ENCODE measurements around the gene CARNS1.

Gene CARNS1

GRCh38 chr11:67415501-67416304 is at the start of gene CARNS1:
Gene CARNS1, plus strand, starts transcription at chr11:67415678. Its CDS starts 522 bp downstream, at chr11:67416200.
- no peak for DNase-seq (ENCODE audit: low read depth)

GRCh38 chr11:67365736-67366444 is 49.6 kb upstream of the CARNS1 start:
- DNase-seq (ENCODE audit: low read depth) = no peak

- no peak for DNase-seq (ENCODE audit: low read depth)
Measured at GRCh38 chr11:67366546-67366945, 48.9 kb upstream of the CARNS1 start.

GRCh38 chr11:67366961-67367760 is 48.3 kb upstream of the CARNS1 start:
- no peak for DNase-seq (ENCODE audit: low read depth)

- DNase-seq (ENCODE audit: low read depth) = no peak
Measured at GRCh38 chr11:67367761-67368227, 47.7 kb upstream of the CARNS1 start.

GRCh38 chr11:67368621-67369020 is 46.9 kb upstream of the CARNS1 start:
- no peak for DNase-seq (ENCODE audit: low read depth)

GRCh38 chr11:67369275-67369674 is 46.2 kb upstream of the CARNS1 start:
- DNase-seq (ENCODE audit: low read depth) = no peak

- DNase-seq (ENCODE audit: low read depth) = no peak
Measured at GRCh38 chr11:67369801-67370284, 45.6 kb upstream of the CARNS1 start.

- DNase-seq (ENCODE audit: low read depth) = no peak
Measured at GRCh38 chr11:67370351-67371076, 45.0 kb upstream of the CARNS1 start.

GRCh38 chr11:67371189-67371910 is 44.1 kb upstream of the CARNS1 start:
- no peak for DNase-seq (ENCODE audit: low read depth)

- DNase-seq (ENCODE audit: low read depth) = no peak
Measured at GRCh38 chr11:67371911-67372320, 43.6 kb upstream of the CARNS1 start.

- DNase-seq (ENCODE audit: low read depth) = no peak
Measured at GRCh38 chr11:67372321-67372992, 43.0 kb upstream of the CARNS1 start.

- DNase-seq (ENCODE audit: low read depth) = no peak
Measured at GRCh38 chr11:67372993-67373647, 42.4 kb upstream of the CARNS1 start, which contains the start of gene CLCF1. Gene CLCF1, minus strand, starts transcription at chr11:67373598. Its CDS starts 59 bp downstream, at chr11:67373539.

- DNase-seq (ENCODE audit: low read depth) = peak; percentile 95
Measured at GRCh38 chr11:67373648-67374570, 41.6 kb upstream of the CARNS1 start.

- no peak for DNase-seq (ENCODE audit: low read depth)
Measured at GRCh38 chr11:67374571-67375281, 40.8 kb upstream of the CARNS1 start.

- no peak for DNase-seq (ENCODE audit: low read depth)
Measured at GRCh38 chr11:67375320-67376055, 40.0 kb upstream of the CARNS1 start.

Data from GM04504 (cell line).